GM18511 (cell line): ENCODE measurements around the gene FAM193A.
"Not testable (repeated sequence)": the region's sequence is repeated elsewhere in the genome, so short reads cannot be mapped to it uniquely, and the experiment has no call there.

Experiments
- ATAC-seq: cut with Tn5 transposase; IDR thresholded peaks from one replicate; pipeline ENCODE4 v1.9.1; 2021; ENCODE audit warnings: mild to moderate bottlenecking, moderate library complexity; ENCODE audit not compliant: unreplicated experiment

Gene FAM193A

DNA sequence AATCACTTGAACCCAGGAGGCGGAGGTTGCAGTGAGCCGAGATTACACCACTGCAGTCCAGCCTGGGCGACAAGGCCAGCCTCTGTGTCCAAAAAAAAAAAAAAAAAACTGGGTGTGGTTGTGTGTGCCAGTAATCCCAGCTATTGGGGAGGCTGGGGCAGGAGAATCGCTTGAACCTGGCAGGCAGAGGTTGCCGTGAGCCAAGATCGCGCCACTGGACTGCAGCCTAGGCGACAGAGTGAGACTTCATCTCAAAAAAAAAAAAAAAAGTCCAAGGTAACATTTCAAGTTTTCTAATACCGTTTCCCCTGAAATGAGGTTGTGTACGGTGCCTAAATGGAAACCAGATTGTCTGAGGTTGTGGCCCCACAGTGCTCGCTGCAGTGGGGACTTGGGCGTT lies 35.6 kb downstream of the FAM193A start:
- no peak for ATAC-seq

DNA sequence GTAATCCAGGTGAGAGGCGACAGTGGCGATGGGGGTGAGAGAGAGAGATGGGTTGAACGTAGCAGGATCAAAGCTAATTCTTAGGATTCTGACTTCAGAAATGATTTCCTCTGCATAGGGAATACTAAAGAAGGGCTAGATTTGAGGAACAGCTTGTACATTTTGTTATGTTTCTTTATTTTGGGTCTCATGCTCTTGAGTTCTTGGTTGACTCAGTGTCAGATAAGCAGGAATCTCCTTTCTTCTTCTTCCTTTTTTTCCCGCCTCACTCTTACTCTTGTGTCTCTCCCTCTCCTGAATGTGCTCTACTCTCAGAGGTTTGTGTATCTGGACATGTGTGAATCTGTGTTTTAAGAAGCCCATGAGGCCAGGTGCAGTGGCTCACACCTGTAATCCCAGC lies 36.4 kb downstream of the FAM193A start:
- no peak for ATAC-seq

DNA sequence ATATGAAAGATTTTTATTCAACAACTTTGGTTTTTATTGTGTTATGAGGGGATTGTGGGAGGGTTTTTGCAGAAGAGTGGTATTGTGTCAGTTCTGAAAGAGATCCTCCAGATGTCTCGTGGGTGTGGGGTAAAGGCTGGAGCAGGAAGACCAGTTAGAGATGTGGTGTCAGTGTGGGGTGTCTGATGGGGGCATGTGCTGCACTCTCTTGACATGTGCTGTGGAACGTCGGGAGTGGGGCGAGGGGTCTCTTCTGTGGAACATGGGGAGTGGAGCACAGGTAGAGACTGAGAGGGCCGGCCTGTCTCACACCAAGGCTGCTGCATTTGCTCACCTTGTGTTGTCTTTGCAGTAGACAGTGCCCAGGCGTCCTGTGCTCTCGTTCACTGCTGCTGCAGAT lies 37.6 kb downstream of the FAM193A start:
- ATAC-seq = no peak

DNA sequence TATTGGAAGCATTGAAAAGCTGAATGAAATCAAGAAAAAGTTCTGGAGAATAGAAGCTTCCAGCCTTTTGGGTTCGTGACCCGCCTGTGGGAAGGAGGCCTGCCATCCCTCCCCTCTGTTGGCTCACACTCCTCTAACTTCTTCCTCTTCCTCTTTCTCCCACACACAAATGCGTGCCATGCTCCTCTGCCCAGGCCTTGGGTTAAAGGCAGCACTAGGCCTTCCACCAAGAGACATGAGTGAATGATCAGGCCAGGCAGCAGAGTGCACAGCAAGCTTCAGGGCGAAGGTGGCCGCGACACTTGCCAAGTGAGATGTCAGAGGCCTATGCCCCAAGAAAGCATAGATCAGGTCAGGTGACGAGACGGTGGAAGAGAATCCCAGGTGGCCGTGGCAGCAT lies 38.4 kb downstream of the FAM193A start:
- ATAC-seq = no peak

DNA sequence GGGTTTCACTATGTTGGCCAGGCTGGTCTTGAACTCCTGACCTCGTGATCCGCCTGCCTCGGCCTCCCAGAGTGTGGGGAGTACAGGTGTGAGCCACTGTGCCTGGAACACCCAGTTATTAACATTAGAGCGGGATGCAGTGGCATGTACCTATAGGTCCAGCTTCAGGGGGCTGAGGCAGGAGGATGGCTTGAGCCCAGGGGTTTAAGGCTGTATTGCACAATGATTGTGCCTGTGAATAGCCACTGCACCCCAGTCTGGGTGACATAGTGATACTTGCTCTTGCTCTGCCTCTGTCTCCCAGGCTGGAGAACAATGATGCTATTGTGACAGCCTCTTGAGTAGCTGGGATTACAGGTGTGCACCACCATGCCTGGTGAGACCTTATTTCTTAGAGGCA lies 39.8 kb downstream of the FAM193A start:
- no peak for ATAC-seq

DNA sequence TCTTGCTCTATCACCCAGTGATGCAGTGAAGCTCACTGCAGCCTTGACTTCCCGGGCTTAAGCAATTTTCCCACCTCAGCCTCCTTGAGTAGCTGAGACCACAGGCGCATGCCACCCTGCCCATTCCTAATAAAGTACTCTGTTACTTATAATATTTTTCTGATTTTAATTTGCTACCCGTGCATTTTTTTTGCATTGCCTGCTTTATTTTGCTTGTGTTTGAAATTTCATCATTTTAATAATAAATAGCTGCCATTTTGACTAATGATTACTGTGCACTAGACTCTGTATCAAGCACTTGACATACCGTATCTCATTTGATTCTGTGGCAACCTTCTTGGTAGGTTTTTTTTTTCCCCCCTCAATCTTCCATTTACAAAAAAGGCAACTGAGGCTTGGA lies 41.7 kb downstream of the FAM193A start:
- no peak for ATAC-seq

DNA sequence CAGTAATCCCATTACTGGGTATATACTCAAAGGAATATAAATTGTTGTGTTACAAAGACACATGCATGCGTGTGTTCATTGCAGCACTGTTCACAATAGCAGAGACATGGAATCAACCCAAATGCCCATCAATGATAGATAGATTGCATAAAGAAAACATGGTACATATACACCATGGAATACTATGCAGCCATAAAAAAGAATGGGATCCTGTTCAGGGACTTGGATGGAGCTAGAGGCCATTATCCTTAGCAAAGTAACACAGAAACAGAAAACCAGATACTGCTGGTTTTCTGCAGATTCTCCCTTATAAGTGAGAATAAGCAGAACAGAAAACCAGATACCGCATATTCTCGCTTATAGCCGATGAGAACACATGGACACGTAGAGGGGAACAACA lies 43.5 kb downstream of the FAM193A start:
- ATAC-seq = no peak

DNA sequence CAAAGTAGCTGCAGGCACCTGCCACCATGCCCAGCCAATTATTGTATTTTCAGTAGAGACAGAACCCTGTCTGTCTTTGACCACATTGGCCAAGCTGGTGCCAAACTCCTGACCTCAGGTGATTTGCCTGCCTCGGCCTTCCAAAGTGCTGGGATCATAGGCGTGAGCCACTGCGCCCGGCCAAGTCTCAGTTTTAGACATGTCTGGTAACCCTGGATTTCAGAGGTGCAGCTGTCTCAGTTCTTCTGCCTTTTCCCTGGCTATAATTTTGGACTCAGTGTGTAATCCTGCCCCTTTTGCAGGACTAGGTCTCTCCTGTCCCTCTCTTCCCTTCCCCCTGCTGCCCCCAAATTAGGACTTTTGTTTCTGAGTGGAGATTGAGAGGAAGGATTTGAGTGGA lies 46.6 kb downstream of the FAM193A start:
- no peak for ATAC-seq

DNA sequence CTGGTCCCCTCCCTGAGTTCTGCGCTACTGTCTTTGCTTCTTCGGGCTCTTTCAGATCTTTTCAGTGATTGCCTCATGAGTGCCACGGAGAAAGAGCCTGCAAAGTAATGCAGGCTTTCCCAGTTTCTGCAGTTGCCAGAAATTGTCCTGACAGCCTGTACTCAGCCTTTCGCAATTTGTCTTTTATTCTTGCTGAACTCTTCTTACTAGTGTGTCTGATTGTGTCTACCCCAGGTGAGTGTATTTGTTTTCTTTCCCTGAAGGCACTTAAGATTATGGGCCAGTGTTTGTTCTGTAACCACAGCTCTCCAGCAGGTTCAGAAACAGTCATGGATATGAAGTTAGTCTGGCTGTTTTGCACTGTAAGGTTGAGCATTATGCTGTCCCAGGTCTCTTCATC lies 47.1 kb downstream of the FAM193A start:
- no peak for ATAC-seq

DNA sequence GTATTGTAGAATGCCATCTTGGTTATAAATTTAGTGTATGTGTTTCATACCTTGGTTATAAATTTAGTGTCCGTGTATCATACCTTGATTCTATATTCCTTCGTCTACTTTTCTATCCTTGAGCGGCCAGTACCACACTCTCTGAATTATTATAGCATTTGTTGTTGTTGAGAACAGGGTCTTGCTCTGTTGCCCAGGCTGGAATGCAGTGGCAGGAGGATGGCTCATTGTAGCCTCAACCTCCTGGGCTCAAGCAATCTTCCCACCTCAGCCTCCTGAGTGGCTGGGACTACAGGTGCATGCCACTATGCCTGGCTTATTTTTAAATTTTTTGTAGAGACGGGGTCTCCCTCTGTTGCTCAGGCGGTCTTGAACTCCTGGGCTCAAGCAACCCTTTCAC lies 50.1 kb downstream of the FAM193A start:
- no peak for ATAC-seq

DNA sequence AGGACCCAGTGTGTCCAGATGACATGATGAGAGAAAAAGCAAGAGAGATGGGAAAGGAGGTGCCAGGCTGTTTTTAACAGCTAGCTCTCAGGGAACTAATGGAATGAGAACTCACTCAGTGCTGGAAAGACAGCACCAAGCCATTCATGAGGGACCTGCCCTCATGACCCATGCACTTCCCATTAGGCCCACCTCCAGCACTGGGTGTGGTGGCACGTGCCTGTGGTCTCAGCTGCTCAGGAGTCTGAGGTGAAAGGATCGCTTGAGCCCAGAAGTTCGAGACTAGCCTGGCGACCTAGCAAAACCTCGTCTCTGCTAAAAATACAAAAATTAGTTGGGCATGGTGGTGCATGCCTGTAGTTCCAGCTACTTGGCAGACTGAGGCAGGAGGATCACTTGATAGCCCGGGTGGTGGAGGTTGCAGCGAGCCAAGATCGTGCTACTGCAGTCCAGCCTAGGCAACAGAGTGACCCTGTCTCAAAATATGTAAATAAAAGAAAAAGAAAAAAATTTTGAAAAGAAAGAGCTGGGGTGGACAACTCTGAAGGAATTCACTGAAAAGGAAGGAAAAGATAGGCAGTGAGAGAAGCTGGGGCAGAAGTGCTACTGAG lies 50.9 kb downstream of the FAM193A start:
- ATAC-seq = no peak

DNA sequence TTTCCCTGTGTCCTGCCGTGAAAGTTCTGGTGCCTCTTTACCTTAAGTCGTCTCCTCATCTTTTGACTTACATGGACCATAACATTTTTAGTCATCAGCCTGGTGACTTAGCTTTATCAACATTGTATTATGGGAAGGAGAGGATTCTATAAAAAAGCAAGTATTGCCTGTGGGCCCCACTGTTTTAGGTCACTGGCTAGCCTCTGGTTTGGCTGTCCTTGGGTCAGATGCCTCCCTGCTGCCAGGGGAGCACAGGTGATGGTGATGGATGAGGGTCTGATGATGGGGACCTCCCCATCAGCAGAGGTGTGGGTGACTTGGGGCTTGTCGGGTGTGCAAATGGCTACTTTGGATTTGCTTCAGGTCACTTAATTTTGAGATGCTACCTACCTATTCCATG lies 51.8 kb downstream of the FAM193A start:
- ATAC-seq = no peak

DNA sequence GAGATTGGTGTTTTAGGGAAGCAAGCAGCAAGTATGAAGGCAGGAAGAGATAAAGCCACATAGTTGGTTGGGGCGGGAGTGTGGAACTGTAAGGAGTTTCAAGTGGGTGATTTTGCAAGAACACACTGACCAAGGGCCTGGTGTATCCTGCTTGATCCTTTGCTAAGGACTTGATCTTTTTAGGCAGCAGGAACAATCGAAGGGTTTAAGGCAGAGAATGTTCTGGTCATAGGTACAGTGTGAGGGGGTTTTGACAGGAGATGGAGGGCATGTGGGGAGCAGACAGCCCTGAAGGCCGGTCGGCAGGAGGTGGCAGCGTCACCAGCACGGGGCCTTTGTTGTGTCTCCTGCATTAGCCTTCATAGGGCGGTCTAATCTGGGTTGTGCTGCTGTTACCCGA lies 54.7 kb downstream of the FAM193A start:
- ATAC-seq = no peak

DNA sequence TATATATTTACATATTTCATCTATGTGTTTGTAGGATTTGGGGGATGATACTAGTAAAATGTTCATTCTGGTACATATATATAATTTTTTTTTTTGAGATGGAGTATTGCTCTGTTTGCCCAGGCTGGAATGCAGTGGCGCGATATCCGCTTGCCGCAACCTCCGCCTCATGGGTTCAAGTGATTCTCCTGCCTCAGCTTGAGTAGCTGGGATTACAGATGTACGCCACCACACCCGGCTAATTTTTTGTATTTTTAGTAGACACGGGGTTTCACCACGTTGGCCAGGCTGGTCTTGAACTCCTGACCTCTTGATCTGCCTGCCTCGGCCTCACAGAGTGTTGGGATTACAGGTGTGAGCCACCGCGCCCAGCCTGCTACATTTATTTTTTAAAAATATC lies 55.6 kb downstream of the FAM193A start:
- not testable (repeated sequence) for ATAC-seq

DNA sequence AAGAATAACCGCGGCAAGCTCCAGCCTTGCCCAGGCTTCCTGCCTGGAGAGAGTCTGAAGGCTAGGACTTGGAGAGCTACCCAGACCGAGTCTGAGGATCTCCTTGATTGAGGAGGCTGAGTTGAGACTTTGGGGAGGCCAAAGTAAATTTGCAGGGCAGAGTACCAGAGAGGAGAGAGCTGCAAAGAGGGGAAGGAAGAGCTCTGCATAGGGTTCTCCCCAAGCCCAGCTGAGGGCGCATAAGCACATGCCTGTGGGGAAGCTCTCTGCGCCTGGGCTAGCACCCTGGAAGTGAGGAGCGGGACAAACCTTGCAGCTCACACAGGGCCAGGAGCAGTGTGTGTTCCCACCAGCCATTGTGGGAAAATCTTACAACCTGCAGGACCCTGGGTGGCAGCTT lies 56.1 kb downstream of the FAM193A start:
- no peak for ATAC-seq

DNA sequence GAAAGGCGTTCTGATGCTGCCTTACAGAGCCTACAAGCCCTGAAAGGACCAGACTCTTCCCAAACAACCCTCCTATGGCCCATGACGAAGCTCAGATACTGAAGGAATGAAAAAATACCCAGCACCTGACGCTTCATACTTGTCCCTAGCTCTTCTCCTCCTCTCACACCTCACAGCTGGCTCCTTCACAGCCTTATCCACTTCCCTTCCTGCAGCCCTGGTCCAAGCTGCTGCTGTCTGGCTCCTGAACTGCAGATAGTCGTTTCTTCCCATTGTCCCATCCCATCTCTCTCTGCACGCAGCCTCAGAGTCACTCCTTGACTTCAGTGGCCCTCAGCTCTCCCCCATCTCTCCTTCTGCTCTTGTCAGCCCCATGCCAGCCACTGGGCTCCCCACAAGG lies 56.6 kb downstream of the FAM193A start:
- no peak for ATAC-seq

DNA sequence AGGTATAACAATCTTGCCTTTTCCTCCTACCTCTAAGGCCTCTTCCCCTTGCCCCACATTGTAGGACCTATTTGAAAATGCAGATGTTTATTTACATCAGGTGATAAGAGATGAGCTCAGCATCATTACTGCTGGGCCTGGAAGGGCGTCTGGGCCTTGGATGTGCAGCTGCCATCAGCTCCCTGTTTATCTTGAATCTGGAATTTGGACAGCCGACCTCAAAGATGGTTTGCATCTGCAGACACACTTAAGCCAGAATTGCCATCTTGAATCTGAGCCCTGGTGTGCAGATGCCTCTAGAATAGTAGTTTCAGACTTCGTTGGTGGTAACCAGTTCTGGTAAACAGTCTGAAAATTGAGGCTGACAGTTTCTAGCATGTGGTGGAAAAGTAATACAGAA lies 59.0 kb downstream of the FAM193A start:
- ATAC-seq = no peak

DNA sequence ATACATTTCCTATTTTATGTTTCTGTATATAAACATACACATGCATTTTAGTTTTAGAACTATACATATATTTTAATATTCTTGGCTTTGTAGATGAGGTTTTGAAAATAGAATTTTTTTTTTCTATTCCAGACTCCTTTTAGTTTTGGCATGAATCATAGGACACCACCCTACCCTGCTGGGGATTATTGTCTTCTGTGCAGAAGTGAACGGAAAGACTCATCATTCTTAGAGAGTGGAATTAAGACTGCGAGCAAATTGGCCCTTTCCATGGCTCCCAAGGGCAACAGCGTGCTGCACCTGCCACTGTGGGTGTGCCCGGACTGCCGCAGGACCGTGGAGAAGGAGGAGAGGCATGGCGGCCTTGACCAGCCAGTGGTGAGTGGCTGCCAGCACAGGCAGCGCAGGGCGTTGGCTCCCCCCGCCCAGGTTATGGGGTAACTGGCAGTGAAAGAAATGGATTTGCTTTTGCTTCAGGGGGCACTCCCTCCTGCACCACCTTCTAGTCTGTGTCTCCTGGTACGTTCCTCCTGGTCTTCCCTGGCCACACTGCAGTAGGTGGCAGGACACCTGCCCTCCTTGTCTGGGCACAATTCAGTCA lies 59.6 kb downstream of the FAM193A start:
- ATAC-seq = no peak

DNA sequence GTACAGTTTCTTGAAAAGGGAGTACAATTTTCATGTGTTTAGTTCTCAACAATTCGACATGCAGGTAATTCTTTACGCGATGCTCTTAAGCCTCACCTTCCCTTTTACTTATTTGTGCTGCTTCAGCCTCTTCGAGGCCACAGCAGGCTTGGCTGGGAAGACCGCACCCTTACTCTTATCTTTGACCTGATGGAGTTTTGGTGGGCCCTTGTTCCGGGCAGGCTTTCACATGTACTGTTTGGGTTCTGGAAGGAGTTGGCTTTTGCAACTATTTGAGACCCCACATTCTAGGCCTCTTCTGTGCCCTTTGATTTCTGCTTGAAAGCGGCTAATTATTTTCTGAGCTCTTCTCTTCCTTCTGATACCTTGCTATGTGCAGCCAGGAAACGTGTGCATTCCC lies 60.2 kb downstream of the FAM193A start:
- ATAC-seq = no peak

DNA sequence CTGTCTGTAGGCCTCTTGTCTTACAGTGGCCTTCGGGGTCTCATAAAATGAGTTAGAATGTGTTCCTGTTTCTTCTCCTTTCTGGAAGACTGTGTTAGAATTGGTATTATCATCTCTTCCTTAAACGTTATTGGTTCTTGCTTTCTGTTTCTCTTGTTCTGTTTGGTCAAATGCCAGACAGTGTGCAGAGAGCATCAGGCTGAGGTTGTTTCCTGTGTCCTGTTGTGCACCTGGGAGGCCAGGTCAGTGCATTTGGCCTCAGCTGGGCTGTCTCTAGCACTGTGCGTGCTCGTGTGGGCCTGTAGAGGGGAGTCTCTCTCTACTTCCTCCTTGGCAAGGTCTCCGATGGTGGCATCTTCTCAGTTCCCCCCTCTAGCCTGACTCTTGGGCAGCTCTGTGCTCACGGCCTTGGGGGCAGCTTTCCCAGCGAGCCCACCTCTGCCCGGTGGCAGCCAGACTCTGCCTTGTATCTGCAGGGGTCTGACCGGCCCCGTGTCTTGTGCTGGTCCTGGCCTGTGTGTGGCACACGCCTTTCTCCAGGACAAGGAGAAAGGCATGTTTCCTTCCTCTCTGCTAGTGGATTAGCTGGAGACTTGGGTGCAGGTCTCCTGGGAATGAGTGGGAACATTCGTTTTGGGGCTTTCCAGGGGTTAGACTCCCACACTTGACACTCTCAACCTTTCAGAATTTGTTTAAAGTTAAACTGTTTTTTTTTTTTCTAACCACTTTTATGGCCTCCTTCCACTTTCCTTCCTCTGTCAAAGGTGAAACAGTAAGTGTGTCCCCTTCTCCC lies 62.3 kb downstream of the FAM193A start:
- ATAC-seq = peak; percentile 93

DNA sequence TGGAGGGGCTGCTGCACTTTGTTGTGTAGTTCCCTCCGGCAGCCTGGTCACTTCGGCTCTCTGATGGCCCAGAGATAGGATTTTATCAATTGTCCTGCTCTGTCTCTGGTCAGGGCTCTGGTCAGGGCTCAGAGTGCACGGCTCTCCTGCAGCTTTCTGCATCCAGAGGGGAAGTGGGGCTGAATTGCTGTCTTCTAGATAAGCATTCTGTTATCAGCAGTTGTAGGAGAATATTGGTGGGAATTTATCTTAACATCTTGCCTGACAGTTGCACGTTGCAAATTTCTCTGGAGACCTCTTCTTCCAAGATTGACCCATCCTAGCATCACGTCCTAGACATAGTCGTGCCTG lies 62.8 kb downstream of the FAM193A start:
- no peak for ATAC-seq

DNA sequence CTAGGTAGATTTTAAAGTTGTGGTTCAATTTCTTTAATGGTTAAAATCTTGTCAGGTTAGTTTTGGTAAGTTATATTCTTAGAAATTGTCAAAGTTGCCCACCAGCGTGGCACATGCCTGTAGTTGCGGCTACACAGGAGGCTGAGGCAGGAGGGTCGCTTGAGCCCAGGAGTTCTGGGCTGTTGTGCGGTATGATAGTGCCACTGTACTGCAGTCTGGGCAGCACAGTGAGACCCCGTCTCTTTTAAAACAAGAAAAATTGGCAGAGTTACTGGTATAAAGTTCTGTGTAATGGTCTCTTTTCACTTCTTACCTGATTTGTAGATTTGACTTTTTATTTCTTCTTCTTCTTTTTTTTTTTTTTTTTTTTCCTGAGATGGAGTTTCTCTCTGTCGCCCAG lies 64.4 kb downstream of the FAM193A start:
- ATAC-seq = no peak

DNA sequence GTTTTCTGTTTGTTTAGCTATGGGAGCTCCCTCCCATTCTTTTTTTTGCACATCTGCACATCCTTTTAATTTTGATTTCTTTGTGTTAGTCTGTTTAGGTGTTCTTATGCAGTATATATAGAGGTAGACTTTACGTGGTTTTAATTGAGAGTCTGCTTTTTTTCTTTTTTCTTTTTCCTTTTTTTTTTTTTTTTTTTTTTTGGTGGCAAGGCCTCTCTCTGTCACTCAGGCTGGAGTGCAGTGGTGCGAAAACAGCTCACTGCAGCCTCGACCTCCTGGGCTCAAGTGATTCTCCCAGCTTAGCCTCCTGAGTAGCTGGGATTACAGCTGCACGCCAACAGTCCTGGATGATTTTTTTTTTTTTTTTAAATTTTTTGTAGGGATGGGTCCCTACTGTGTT lies 68.2 kb downstream of the FAM193A start:
- no peak for ATAC-seq
